CD14-positive monocyte (primary cell): ENCODE measurements around the gene CTAGE1. TPM values are rescaled to one million over a fixed set of nuclear protein-coding genes. Genes with fewer than 3 reads are reported as not detected.

ENCODE experiments used
- DNase-seq, 3 donors: peaks; one replicate each; pipeline ENCODE4 v3.0.0-alpha.2; 2011 to 2022
- H2AFZ ChIP-seq: 2 replicates; pipeline ENCODE4 v1.6.0; 2012; ENCODE audit warnings: mild to moderate bottlenecking, low read depth, low read length, inconsistent platforms; ENCODE audit not compliant: insufficient read depth, poor library complexity, severe bottlenecking
- H3K27ac ChIP-seq, 2 donors: 1 replicate in 1 of 2; 2 replicates in 1 of 2; pipeline ENCODE4 v1.5.1; 2012 to 2013; ENCODE audit warnings: low read length in 2 of 2, control low read depth in 1 of 2, inconsistent platforms in 1 of 2, low read depth in 1 of 2, mild to moderate bottlenecking in 1 of 2
- H3K27me3 ChIP-seq, 2 donors: one replicate each; pipeline versions ENCODE4 v1.6.0 to v1.6.1; 2011 to 2013; ENCODE audit warnings: low read length in 2 of 2; ENCODE audit not compliant: control insufficient read depth in 2 of 2, insufficient read depth in 2 of 2
- H3K36me3 ChIP-seq, 2 donors: replicated peaks in 1 of 2; 1 replicate in 1 of 2; 2 replicates in 1 of 2; pipeline versions ENCODE4 v1.5.1 to v1.6.1; 2012 to 2013; ENCODE audit warnings: low read length in 2 of 2, control low read depth in 1 of 2, inconsistent platforms in 1 of 2, mild to moderate bottlenecking in 1 of 2; ENCODE audit not compliant: insufficient read depth in 2 of 2, control insufficient read depth in 1 of 2
- H3K4me1 ChIP-seq, 2 donors: 1 replicate in 1 of 2; 2 replicates in 1 of 2; pipeline versions ENCODE4 v1.5.1 to v1.6.1; 2012 to 2013; ENCODE audit warnings: low read length in 2 of 2, control low read depth in 1 of 2, inconsistent platforms in 1 of 2, mild to moderate bottlenecking in 1 of 2, moderate library complexity in 1 of 2; ENCODE audit not compliant: insufficient read depth in 2 of 2, control insufficient read depth in 1 of 2
- H3K4me2 ChIP-seq: replicated peaks from 2 replicates; pipeline ENCODE3; 2012; ENCODE audit warnings: low read length, moderate library complexity, mild to moderate bottlenecking; ENCODE audit not compliant: poor library complexity, severe bottlenecking; ENCODE audit errors: extremely low read depth
- H3K4me3 ChIP-seq, 3 experiments: fragments of 200-600 bp in 1 of 3; sonication (generic) in 1 of 3; replicated peaks in 1 of 3; 1 replicate in 2 of 3; 2 replicates in 1 of 3; pipeline ENCODE4 v1.5.1; 2011 to 2013; ENCODE audit warnings: low read length in 3 of 3, mild to moderate bottlenecking in 3 of 3, control low read depth in 2 of 3, low read depth in 2 of 3, inconsistent platforms in 1 of 3, moderate library complexity in 1 of 3
- H3K79me2 ChIP-seq: 2 replicates; pipeline ENCODE4 v1.6.0; 2012; ENCODE audit warnings: mild to moderate bottlenecking, control low read depth, inconsistent platforms, low read length, moderate library complexity; ENCODE audit not compliant: insufficient read depth
- H3K9ac ChIP-seq: 2 replicates; pipeline ENCODE4 v1.6.0; 2017; ENCODE audit warnings: low read length, mild to moderate bottlenecking; ENCODE audit not compliant: insufficient read depth, poor library complexity, severe bottlenecking
- H3K9me3 ChIP-seq, 2 donors: replicated peaks in 1 of 2; 1 replicate in 1 of 2; 2 replicates in 1 of 2; pipeline versions ENCODE4 v1.5.1 to v1.6.1; 2012 to 2013; ENCODE audit warnings: low read length in 2 of 2, control low read depth in 1 of 2; ENCODE audit not compliant: control insufficient read depth in 1 of 2, insufficient read depth in 1 of 2
- H4K20me1 ChIP-seq: 2 replicates; pipeline ENCODE4 v1.6.0; 2012; ENCODE audit warnings: mild to moderate bottlenecking, low read length, control low read depth, moderate library complexity; ENCODE audit not compliant: insufficient read depth
- H3K27ac Mint-ChIP-seq, 7 donors: one replicate each; pipeline ENCODE4 v1.8.0; 2020; ENCODE audit warnings: mild to moderate bottlenecking in 7 of 7, mixed read lengths in 7 of 7, moderate library complexity in 6 of 7, inconsistent platforms in 2 of 7
- H3K27me3 Mint-ChIP-seq, 3 donors: one replicate each; pipeline ENCODE4 v1.8.0; 2021 to 2022; ENCODE audit warnings: low read depth in 3 of 3, mild to moderate bottlenecking in 3 of 3, mixed read lengths in 3 of 3, moderate library complexity in 3 of 3, inconsistent platforms in 1 of 3
- H3K36me3 Mint-ChIP-seq, 2 donors: one replicate each; pipeline ENCODE4 v1.8.0; 2020; ENCODE audit warnings: mixed read lengths in 2 of 2, inconsistent platforms in 1 of 2, mild to moderate bottlenecking in 1 of 2
- H3K4me1 Mint-ChIP-seq: one replicate; pipeline ENCODE4 v1.8.0; 2020; ENCODE audit warnings: mild to moderate bottlenecking, mixed read lengths
- H3K4me3 Mint-ChIP-seq, 2 donors: one replicate each; pipeline ENCODE4 v1.8.0; 2020; ENCODE audit warnings: mild to moderate bottlenecking in 2 of 2, mixed read lengths in 2 of 2, moderate library complexity in 1 of 2
- H3K9me3 Mint-ChIP-seq, 7 donors: one replicate each; pipeline ENCODE4 v1.8.0; 2020 to 2022; ENCODE audit warnings: mixed read lengths in 7 of 7, mild to moderate bottlenecking in 6 of 7, moderate library complexity in 6 of 7, inconsistent platforms in 2 of 7
- WGBS: methylation state at CpG from one replicate; pipeline ENCODE4 v1.1.5; 2013; ENCODE audit warnings: missing lambda C conversion rate; ENCODE audit not compliant: insufficient coverage; 5-methylcytosine and 5-hydroxymethylcytosine counted together
- intact Hi-C, 2 donors: fragments of 100-400 bp; cut with micrococcal nuclease; formaldehyde crosslinking; loops; one replicate each; pipeline versions ENCODE4 v1.15.0 to v1.15.1; 2023
- polyA plus RNA-seq, 3 donors: library from polyadenylated mRNA; depleted of rRNA in 1 of 3; unstranded in 2 of 3; stranded (reverse) in 1 of 3; fragments of 300-500 nt in 2 of 3; fragments of >200 nt in 1 of 3; fragmentation: Illumina TruSeq in 2 of 3; gene quantifications; 1 replicate in 2 of 3; 2 replicates in 1 of 3; pipeline ENCODE4 v1.2.3, GENCODE V29; 2012 to 2021
- TF ChIP-seq, protein P1 (sequence below): fragments of 200-600 bp; IDR thresholded peaks from one replicate; pipeline ENCODE4 v1.8.0; 2022; ENCODE audit warnings: antibody characterized with exemption, mild to moderate bottlenecking

Gene CTAGE1
- polyA plus RNA-seq, 3 donors: not detected

DNA sequence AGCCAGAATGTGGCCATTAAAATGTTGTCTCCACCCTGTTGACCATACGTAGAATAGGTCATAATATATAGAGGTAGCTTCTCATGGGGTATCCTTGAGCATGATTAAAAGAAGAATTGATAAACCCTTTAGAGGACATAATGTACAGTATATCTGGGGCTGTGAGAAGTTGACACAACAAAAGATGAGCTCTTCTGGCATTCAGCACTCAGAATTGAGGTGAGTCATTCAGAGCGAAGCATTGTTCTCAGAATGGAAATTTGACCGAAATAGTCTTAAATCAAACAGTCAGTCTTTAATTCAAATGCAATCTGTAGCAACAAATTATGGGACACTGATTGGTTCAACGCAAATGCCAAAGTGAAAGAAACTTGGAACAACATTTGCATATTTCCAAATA is 47.3 kb downstream of the CTAGE1 start:
- Mint-ChIP-seq H3K36me3 (no peaks in the 10 kb centered on the region), H3K4me3 (no peak overlapping the region), H3K9me3 (peaks cover 0 to 7% (median 2%) of the 10 kb centered on the region in 7 donors), H3K4me1 (no peaks in the 10 kb centered on the region), H3K27ac (no peak overlapping the region), H3K27me3 (peaks cover 3 to 4% (median 4%) of the 10 kb centered on the region in 3 donors)
- no peak for DNase-seq
- H3K79me2 ChIP-seq: no peaks in the 10 kb centered on the region
- H3K27ac ChIP-seq: no peak overlapping the region
- WGBS: 94% methylated on average over 2 of the region's 4 CpGs
- intact Hi-C loops: loop anchor here in 1 of 2 donors (10.0 kb wide), 1 partner anchor 446 kb away; no protein-coding TSS in a partner anchor
- H3K4me1 ChIP-seq: no peaks in the 10 kb centered on the region
- no peaks in the 10 kb centered on the region for H3K36me3 ChIP-seq
- H3K9ac ChIP-seq: no peak overlapping the region
- no peak overlapping the region for H3K4me2 ChIP-seq
- no peaks in the 10 kb centered on the region for H4K20me1 ChIP-seq
- no peaks in the 10 kb centered on the region for H3K9me3 ChIP-seq
- TF ChIP-seq, protein P1, sequence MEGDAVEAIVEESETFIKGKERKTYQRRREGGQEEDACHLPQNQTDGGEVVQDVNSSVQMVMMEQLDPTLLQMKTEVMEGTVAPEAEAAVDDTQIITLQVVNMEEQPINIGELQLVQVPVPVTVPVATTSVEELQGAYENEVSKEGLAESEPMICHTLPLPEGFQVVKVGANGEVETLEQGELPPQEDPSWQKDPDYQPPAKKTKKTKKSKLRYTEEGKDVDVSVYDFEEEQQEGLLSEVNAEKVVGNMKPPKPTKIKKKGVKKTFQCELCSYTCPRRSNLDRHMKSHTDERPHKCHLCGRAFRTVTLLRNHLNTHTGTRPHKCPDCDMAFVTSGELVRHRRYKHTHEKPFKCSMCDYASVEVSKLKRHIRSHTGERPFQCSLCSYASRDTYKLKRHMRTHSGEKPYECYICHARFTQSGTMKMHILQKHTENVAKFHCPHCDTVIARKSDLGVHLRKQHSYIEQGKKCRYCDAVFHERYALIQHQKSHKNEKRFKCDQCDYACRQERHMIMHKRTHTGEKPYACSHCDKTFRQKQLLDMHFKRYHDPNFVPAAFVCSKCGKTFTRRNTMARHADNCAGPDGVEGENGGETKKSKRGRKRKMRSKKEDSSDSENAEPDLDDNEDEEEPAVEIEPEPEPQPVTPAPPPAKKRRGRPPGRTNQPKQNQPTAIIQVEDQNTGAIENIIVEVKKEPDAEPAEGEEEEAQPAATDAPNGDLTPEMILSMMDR: no peak
- no peaks in the 10 kb centered on the region for H3K27me3 ChIP-seq
- H2AFZ ChIP-seq: no peak overlapping the region
- no peak overlapping the region for H3K4me3 ChIP-seq

DNA sequence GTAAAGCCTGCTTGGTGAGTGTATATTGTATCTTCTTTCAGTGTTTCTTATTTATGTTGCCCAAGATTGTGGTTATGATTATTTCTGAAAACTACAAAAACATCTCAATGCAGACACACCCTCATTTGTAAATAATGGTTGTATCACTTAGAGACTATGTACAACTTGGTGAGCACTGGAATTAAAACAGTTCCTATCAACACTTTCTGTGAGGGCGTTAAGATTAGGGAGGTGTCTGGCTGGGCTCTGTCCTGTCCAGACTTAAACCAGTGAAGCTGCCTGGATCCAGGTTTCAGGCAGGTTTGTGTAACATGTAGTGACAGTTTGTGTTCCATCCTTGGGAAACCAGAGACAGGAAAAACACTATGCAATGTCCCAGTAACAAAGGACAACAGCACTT is 49.7 kb downstream of the CTAGE1 start:
- no peak overlapping the region for H3K27ac Mint-ChIP-seq
- no peak for DNase-seq
- Histone ChIP-seq H3K4me3 (no peak overlapping the region), H3K27ac (no peak overlapping the region), H2AFZ (no peak overlapping the region), H3K9me3 (no peaks in the 10 kb centered on the region), H3K4me2 (no peak overlapping the region), H3K27me3 (peaks cover 0 to 4% of the 10 kb centered on the region in 2 donors), H3K4me1 (no peaks in the 10 kb centered on the region), H3K79me2 (no peaks in the 10 kb centered on the region), H3K36me3 (no peaks in the 10 kb centered on the region), H4K20me1 (no peaks in the 10 kb centered on the region), H3K9ac (no peak overlapping the region)
- peaks cover 0 to 2% (median 0%) of the 10 kb centered on the region in 3 donors for H3K27me3 Mint-ChIP-seq
- TF ChIP-seq, protein P1: no peak
- no peak overlapping the region for H3K4me3 Mint-ChIP-seq
- intact Hi-C loops: no loop called here
- no peaks in the 10 kb centered on the region for H3K36me3 Mint-ChIP-seq
- H3K9me3 Mint-ChIP-seq: peaks cover 0 to 3% (median 2%) of the 10 kb centered on the region in 7 donors
- no peaks in the 10 kb centered on the region for H3K4me1 Mint-ChIP-seq
- 100% methylated on average over 1 of the region's 1 CpG for WGBS
